Measurements from ENCODE around the gene ACOXL.
A peak's percentile ranks its signal among the peaks of the same experiment; 100 is the strongest.

The ACOXL gene

GRCh38 chr2:111128096-111128495 is 395.7 kb downstream of the ACOXL start:
- in situ Hi-C loops (cut with HindIII; ENCODE audit: low sequenced_read_pairs), result loop anchor here (25.0 kb wide), 1 partner anchor 559 kb away; no protein-coding TSS in a partner anchor
- no peak overlapping the region for H3K4me3 ChIP-seq (ENCODE audit: low read depth, low read length)
- TF ChIP-seq CTCF (IDR thresholded peaks at IDR 0.05; ENCODE audit: low read depth, low read length), result no peak
- DNase-seq (ENCODE audit: low read depth, low spot score), result no peak

DNA sequence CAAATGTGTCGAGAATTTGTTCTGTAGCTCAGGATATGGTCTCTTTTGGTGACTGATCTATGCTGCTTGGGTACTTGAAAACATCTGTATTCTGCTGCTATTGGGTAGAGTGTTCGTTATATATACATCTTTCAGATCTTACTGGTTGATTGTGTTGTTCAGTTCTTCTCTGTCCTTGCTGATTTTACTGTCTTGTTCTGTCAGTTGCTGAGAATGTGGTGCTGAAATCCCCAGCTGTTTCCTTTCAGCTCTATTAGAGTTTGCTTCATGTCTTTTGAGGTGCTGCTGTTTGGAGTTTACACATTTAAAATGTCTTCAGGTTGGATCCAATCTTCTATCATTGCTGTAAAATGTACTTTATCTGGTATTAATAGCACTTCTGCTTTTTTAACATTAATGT is 401.2 kb downstream of the ACOXL start:
- in situ Hi-C loops (cut with HindIII; ENCODE audit: low sequenced_read_pairs), result loop anchor here (25.0 kb wide), 1 partner anchor 554 kb away; no protein-coding TSS in a partner anchor
- no peak for TF ChIP-seq CTCF (IDR thresholded peaks at IDR 0.05; ENCODE audit: low read depth, low read length)
- DNase-seq (ENCODE audit: low read depth, low spot score), result no peak
- no peak overlapping the region for H3K4me3 ChIP-seq (ENCODE audit: low read depth, low read length)

DNA sequence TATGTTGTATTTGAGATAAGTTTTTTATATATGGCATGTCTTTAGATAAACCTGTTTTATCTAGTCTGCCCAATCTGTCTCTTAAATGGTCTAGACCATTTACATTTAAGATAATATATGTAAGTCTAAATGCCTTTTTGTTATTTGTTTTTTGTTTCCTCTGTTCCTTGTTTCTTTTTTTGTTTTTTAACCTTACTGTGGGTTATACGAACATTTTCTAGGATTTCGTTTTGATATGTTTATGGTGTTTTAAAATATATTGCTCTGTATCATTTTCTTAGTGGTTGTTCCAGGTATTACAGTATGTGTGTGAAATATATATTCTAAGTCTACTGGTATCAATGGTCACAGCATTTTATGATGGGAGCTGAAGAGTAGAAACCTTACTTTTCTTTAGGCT is 401.7 kb downstream of the ACOXL start:
- H3K4me3 ChIP-seq (ENCODE audit: low read depth, low read length), result no peak overlapping the region
- DNase-seq (ENCODE audit: low read depth, low spot score), result no peak
- in situ Hi-C loops (cut with HindIII; ENCODE audit: low sequenced_read_pairs), result loop anchor here (25.0 kb wide), 1 partner anchor 553 kb away; no protein-coding TSS in a partner anchor
- TF ChIP-seq CTCF (IDR thresholded peaks at IDR 0.05; ENCODE audit: low read depth, low read length), result no peak

- no peak for DNase-seq (ENCODE audit: low read depth, low spot score)
- H3K4me3 ChIP-seq (ENCODE audit: low read depth, low read length), result no peak overlapping the region
- in situ Hi-C loops (cut with HindIII; ENCODE audit: low sequenced_read_pairs), result loop anchor here (25.0 kb wide), 1 partner anchor 552 kb away; no protein-coding TSS in a partner anchor
- TF ChIP-seq CTCF (IDR thresholded peaks at IDR 0.05; ENCODE audit: low read depth, low read length), result no peak
These were observed 403.0 kb downstream of the ACOXL start for GRCh38 chr2:111135237-111135909.

DNA sequence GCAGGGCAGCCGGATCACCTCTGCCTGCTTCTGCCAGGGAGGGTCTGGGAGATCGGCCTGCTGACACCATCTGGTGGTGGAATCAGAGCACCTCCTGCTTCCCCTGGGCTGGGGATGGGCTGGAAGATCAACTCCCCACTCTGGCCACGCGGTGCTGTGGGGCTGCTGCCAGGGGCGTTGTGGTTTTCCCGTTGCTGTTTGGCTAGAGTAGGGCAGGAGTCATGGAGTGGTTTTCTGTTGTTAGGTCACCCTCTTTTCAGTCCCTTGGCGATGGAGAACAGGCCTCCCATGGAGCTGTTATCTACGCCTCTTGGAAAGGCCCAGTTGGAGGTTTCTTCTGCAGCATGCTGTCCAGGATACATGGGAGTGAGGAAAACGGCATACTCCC is 403.5 kb downstream of the ACOXL start:
- in situ Hi-C loops (cut with HindIII; ENCODE audit: low sequenced_read_pairs), result loop anchor here (25.0 kb wide), 1 partner anchor 551 kb away; no protein-coding TSS in a partner anchor
- peak; percentile 61 for TF ChIP-seq CTCF (IDR thresholded peaks at IDR 0.05; ENCODE audit: low read depth, low read length)
- DNase-seq (ENCODE audit: low read depth, low spot score), result peak; percentile 90
- no peak overlapping the region for H3K4me3 ChIP-seq (ENCODE audit: low read depth, low read length)

- in situ Hi-C loops (cut with HindIII; ENCODE audit: low sequenced_read_pairs), result loop anchor here (25.0 kb wide), 1 partner anchor 548 kb away; no protein-coding TSS in a partner anchor
- no peak for DNase-seq (ENCODE audit: low read depth, low spot score)
- H3K4me3 ChIP-seq (ENCODE audit: low read depth, low read length), result no peak overlapping the region
- TF ChIP-seq CTCF (IDR thresholded peaks at IDR 0.05; ENCODE audit: low read depth, low read length), result no peak
These were observed 406.5 kb downstream of the ACOXL start for GRCh38 chr2:111138839-111139238.

Measured in astrocyte of the spinal cord (primary cell).